H7 (cell line): ENCODE data around the gene TMEM184C. TPM values are rescaled to one million over a fixed set of nuclear protein-coding genes. Genes with fewer than 3 reads are reported as not detected.

Experiments
- DNase-seq: peaks from one replicate; pipeline ENCODE4 v3.0.0; 2012
- H3K27me3 ChIP-seq: 2 replicates; pipeline ENCODE4 v1.6.0; 2011; ENCODE audit warnings: mild to moderate bottlenecking, low read length; ENCODE audit not compliant: control insufficient read depth, insufficient read depth
- H3K36me3 ChIP-seq: replicated peaks from 2 replicates; pipeline ENCODE4 v1.5.1; 2011; ENCODE audit warnings: low read length; ENCODE audit not compliant: control insufficient read depth, insufficient read depth
- H3K4me3 ChIP-seq: 2 replicates; pipeline ENCODE4 v1.5.1; 2011; ENCODE audit warnings: low read depth, mild to moderate bottlenecking, control low read depth, low read length, moderate library complexity; ENCODE audit not compliant: insufficient read depth
- total RNA-seq: library from RNA; depleted of rRNA; stranded (reverse); fragments of >200 nt; shearing (Covaris generic); gene quantifications from 2 replicates; pipeline ENCODE4 v1.2.3, GENCODE V29; 2014

The TMEM184C gene
- total RNA-seq, 1 experiment from 2014 or later = 24.9 TPM

GRCh38 chr4:147625733-147626132, 8.5 kb downstream of the TMEM184C start:
- Histone ChIP-seq H3K36me3 (peaks cover 4% of the 10 kb centered on the region), H3K27me3 (no peaks in the 10 kb centered on the region), H3K4me3 (no peak overlapping the region)
- no peak for DNase-seq

- no peak for DNase-seq
- Histone ChIP-seq H3K36me3 (peaks cover 4% of the 10 kb centered on the region), H3K27me3 (no peaks in the 10 kb centered on the region), H3K4me3 (no peak overlapping the region)
These were observed 9.7 kb downstream of the TMEM184C start for GRCh38 chr4:147626903-147627302.

- no peaks in the 10 kb centered on the region for H3K27me3 ChIP-seq
- H3K4me3 ChIP-seq = no peak overlapping the region
- H3K36me3 ChIP-seq = peaks cover 9% of the 10 kb centered on the region; the same call in 1 of the 2 replicates
- DNase-seq = no peak
These were observed 11.2 kb downstream of the TMEM184C start for GRCh38 chr4:147628415-147628814.

- DNase-seq = no peak
- Histone ChIP-seq H3K4me3 (no peak overlapping the region), H3K27me3 (no peaks in the 10 kb centered on the region), H3K36me3 (peaks cover 14% of the 10 kb centered on the region)
These were observed 12.9 kb downstream of the TMEM184C start for GRCh38 chr4:147629783-147630730.

GRCh38 chr4:147633113-147633512, 15.9 kb downstream of the TMEM184C start:
- peaks cover 14% of the 10 kb centered on the region for H3K36me3 ChIP-seq
- DNase-seq = no peak
- no peak overlapping the region for H3K4me3 ChIP-seq
- H3K27me3 ChIP-seq = no peaks in the 10 kb centered on the region

GRCh38 chr4:147633643-147634042, 16.4 kb downstream of the TMEM184C start:
- DNase-seq = no peak
- Histone ChIP-seq H3K36me3 (peaks cover 14% of the 10 kb centered on the region), H3K27me3 (no peaks in the 10 kb centered on the region), H3K4me3 (no peak overlapping the region)

- no peak for DNase-seq
- Histone ChIP-seq H3K27me3 (no peaks in the 10 kb centered on the region), H3K36me3 (peaks cover 13% of the 10 kb centered on the region), H3K4me3 (no peak overlapping the region)
These were observed 18.2 kb downstream of the TMEM184C start for GRCh38 chr4:147635348-147635747.

GRCh38 chr4:147638365-147638764, 21.2 kb downstream of the TMEM184C start:
- Histone ChIP-seq H3K27me3 (no peaks in the 10 kb centered on the region), H3K36me3 (peaks cover 8% of the 10 kb centered on the region; the same call in 1 of the 2 replicates), H3K4me3 (no peak overlapping the region)
- DNase-seq = no peak

- Histone ChIP-seq H3K27me3 (no peaks in the 10 kb centered on the region), H3K4me3 (no peak overlapping the region), H3K36me3 (peaks cover 5% of the 10 kb centered on the region; the same call in 1 of the 2 replicates)
- DNase-seq = no peak
These were observed 21.7 kb downstream of the TMEM184C start for GRCh38 chr4:147638942-147639341.

GRCh38 chr4:147639388-147639787, 22.2 kb downstream of the TMEM184C start:
- Histone ChIP-seq H3K4me3 (no peak overlapping the region), H3K27me3 (no peaks in the 10 kb centered on the region), H3K36me3 (peaks cover 2% of the 10 kb centered on the region; the same call in 1 of the 2 replicates)
- DNase-seq = no peak

GRCh38 chr4:147640331-147640730, 23.1 kb downstream of the TMEM184C start:
- peaks cover 1% of the 10 kb centered on the region; the same call in 1 of the 2 replicates for H3K36me3 ChIP-seq
- no peaks in the 10 kb centered on the region for H3K27me3 ChIP-seq
- DNase-seq = no peak
- no peak overlapping the region for H3K4me3 ChIP-seq

GRCh38 chr4:147643616-147644015, 26.4 kb downstream of the TMEM184C start:
- no peak for DNase-seq
- Histone ChIP-seq H3K27me3 (no peaks in the 10 kb centered on the region), H3K4me3 (no peak overlapping the region), H3K36me3 (no peaks in the 10 kb centered on the region; the same call in 1 of the 2 replicates)

- Histone ChIP-seq H3K4me3 (no peak overlapping the region), H3K36me3 (no peaks in the 10 kb centered on the region; the same call in 1 of the 2 replicates), H3K27me3 (no peaks in the 10 kb centered on the region)
- no peak for DNase-seq
These were observed 27.3 kb downstream of the TMEM184C start for GRCh38 chr4:147644471-147644870.

- no peaks in the 10 kb centered on the region; the same call in 1 of the 2 replicates for H3K36me3 ChIP-seq
- DNase-seq = no peak
- H3K4me3 ChIP-seq = no peak overlapping the region
- no peaks in the 10 kb centered on the region for H3K27me3 ChIP-seq
These were observed 27.9 kb downstream of the TMEM184C start for GRCh38 chr4:147645099-147645498.

GRCh38 chr4:147648656-147649055, 31.5 kb downstream of the TMEM184C start:
- H3K4me3 ChIP-seq = no peak overlapping the region
- DNase-seq = no peak
- H3K36me3 ChIP-seq = no peaks in the 10 kb centered on the region; the same call in 1 of the 2 replicates
- no peaks in the 10 kb centered on the region for H3K27me3 ChIP-seq
